GM12878 (cell line): ENCODE results near the gene ATG5.

Source experiments
- EED ChIP-seq: sonication (generic); IDR thresholded peaks from 2 replicates; pipeline ENCODE4 v1.6.1; 2016; ENCODE audit warnings: antibody characterized with exemption, low read depth
- EZH2 ChIP-seq: IDR thresholded peaks from 2 replicates; pipeline ENCODE4 v1.6.1; 2012; ENCODE audit warnings: low read depth, mild to moderate bottlenecking, control low read depth, inconsistent platforms, low read length, borderline replicate concordance; ENCODE audit not compliant: control insufficient read depth
- MYC ChIP-seq: IDR thresholded peaks from 2 replicates; pipeline ENCODE4 v1.6.1; 2011; ENCODE audit warnings: mild to moderate bottlenecking, low read length, moderate library complexity, inconsistent platforms; ENCODE audit not compliant: insufficient read depth, insufficient replicate concordance, insufficient read length, severe bottlenecking
- PML ChIP-seq: IDR thresholded peaks from 2 replicates; pipeline ENCODE4 v1.6.1; 2012; ENCODE audit warnings: low read length, inconsistent platforms
- POLR2A ChIP-seq: IDR thresholded peaks from 2 replicates; pipeline ENCODE4 v1.6.1; 2011; ENCODE audit warnings: low read depth, mild to moderate bottlenecking, low read length
- POLR2AphosphoS5 ChIP-seq: IDR thresholded peaks from 2 replicates; pipeline ENCODE4 v1.6.1; 2011; ENCODE audit warnings: mild to moderate bottlenecking, low read length, inconsistent platforms
- RUNX3 ChIP-seq: IDR thresholded peaks from 2 replicates; pipeline ENCODE4 v1.6.1; 2012; ENCODE audit warnings: low read length, inconsistent platforms
- SMAD1 ChIP-seq: fragments of 450-650 bp; IDR thresholded peaks from 2 replicates; pipeline ENCODE4 v1.6.1; 2018; ENCODE audit warnings: mild to moderate bottlenecking, low read depth; ENCODE audit not compliant: partially characterized antibody
- SUZ12 ChIP-seq: fragments of 200-600 bp; sonication (generic); IDR thresholded peaks from one replicate; pipeline ENCODE4 v1.6.1; 2018; ENCODE audit warnings: antibody characterized with exemption, mild to moderate bottlenecking; ENCODE audit not compliant: unreplicated experiment
- ZNF274 ChIP-seq: IDR thresholded peaks from one replicate; pipeline ENCODE4 v1.8.0; 2011; ENCODE audit not compliant: insufficient read length, insufficient read depth
- ZNF384 ChIP-seq: IDR thresholded peaks from 2 replicates; pipeline ENCODE4 v1.6.1; 2012; ENCODE audit warnings: low read depth, mild to moderate bottlenecking, low read length, improper control_type of control experiment, borderline replicate concordance
- TF ChIP-seq, protein P1 (sequence below), 3 experiments: IDR thresholded peaks in 2 of 3; conservative IDR thresholded peaks in 1 of 3; 2 replicates each; pipeline ENCODE4 v1.5.1; 2011; ENCODE audit warnings: low read depth in 3 of 3, low read length in 3 of 3, mild to moderate bottlenecking in 3 of 3, control low read depth in 2 of 3, moderate library complexity in 2 of 3, inconsistent platforms in 1 of 3, mixed read lengths in 1 of 3; ENCODE audit not compliant: control insufficient read depth in 2 of 3, insufficient read depth in 1 of 3; ENCODE audit errors: extremely low read depth in 1 of 3
- TF ChIP-seq, protein P2 (sequence below): fragments of 150-350 bp; IDR thresholded peaks from 2 replicates; pipeline ENCODE4 v1.6.1; 2016; ENCODE audit warnings: low read depth, low read length

DNA sequence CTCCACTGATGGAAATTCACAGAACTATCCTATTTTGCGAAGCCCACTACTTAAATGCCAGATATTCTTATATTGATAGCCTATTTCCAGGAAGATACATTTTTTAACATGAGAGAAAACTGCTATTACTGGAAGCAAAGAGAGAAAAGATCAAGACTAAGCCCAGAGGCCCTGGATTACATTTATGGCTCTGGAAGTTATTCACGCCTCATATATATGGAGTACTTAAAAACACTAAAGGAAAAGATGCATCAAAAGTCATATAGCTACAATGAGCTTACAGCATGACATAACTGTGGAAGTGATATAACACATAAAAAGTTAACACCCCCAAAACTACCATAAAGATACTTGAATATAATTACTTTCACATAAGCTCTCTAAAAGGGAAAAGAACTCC lies 19.8 kb downstream of the ATG5 start:
- TF ChIP-seq POLR2AphosphoS5: no peak
- TF ChIP-seq SUZ12: no peak
- no peak for TF ChIP-seq RUNX3
- no peak for TF ChIP-seq MYC
- TF ChIP-seq, protein P1, sequence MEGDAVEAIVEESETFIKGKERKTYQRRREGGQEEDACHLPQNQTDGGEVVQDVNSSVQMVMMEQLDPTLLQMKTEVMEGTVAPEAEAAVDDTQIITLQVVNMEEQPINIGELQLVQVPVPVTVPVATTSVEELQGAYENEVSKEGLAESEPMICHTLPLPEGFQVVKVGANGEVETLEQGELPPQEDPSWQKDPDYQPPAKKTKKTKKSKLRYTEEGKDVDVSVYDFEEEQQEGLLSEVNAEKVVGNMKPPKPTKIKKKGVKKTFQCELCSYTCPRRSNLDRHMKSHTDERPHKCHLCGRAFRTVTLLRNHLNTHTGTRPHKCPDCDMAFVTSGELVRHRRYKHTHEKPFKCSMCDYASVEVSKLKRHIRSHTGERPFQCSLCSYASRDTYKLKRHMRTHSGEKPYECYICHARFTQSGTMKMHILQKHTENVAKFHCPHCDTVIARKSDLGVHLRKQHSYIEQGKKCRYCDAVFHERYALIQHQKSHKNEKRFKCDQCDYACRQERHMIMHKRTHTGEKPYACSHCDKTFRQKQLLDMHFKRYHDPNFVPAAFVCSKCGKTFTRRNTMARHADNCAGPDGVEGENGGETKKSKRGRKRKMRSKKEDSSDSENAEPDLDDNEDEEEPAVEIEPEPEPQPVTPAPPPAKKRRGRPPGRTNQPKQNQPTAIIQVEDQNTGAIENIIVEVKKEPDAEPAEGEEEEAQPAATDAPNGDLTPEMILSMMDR (IDR thresholded peaks at IDR 0.05 in 2 of 3, conservative IDR thresholded peaks at IDR 0.05 in 1 of 3; ENCODE audit: control insufficient read depth in 2 of 3, extremely low read depth in 1 of 3, insufficient read depth in 1 of 3, low read depth in 3 of 3, low read length in 3 of 3): no peak
- TF ChIP-seq EZH2: no peak
- TF ChIP-seq SMAD1: no peak
- TF ChIP-seq, protein P2, sequence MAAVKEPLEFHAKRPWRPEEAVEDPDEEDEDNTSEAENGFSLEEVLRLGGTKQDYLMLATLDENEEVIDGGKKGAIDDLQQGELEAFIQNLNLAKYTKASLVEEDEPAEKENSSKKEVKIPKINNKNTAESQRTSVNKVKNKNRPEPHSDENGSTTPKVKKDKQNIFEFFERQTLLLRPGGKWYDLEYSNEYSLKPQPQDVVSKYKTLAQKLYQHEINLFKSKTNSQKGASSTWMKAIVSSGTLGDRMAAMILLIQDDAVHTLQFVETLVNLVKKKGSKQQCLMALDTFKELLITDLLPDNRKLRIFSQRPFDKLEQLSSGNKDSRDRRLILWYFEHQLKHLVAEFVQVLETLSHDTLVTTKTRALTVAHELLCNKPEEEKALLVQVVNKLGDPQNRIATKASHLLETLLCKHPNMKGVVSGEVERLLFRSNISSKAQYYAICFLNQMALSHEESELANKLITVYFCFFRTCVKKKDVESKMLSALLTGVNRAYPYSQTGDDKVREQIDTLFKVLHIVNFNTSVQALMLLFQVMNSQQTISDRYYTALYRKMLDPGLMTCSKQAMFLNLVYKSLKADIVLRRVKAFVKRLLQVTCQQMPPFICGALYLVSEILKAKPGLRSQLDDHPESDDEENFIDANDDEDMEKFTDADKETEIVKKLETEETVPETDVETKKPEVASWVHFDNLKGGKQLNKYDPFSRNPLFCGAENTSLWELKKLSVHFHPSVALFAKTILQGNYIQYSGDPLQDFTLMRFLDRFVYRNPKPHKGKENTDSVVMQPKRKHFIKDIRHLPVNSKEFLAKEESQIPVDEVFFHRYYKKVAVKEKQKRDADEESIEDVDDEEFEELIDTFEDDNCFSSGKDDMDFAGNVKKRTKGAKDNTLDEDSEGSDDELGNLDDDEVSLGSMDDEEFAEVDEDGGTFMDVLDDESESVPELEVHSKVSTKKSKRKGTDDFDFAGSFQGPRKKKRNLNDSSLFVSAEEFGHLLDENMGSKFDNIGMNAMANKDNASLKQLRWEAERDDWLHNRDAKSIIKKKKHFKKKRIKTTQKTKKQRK: no peak
- no peak for TF ChIP-seq ZNF274
- no peak for TF ChIP-seq POLR2A
- TF ChIP-seq PML: no peak
- no peak for TF ChIP-seq ZNF384
- TF ChIP-seq EED: no peak
